Esophagus muscularis mucosa (tissue), 4 donors: ENCODE results near the gene LRRC27.

Experiments used
- CTCF ChIP-seq, 3 experiments: fragments of 200-600 bp in 2 of 3; fragments of 450-650 bp in 1 of 3; sonication (generic) in 2 of 3; IDR thresholded peaks; one replicate each; pipeline ENCODE4 v1.5.1; 2017 to 2019; ENCODE audit warnings: antibody characterized with exemption in 3 of 3, mild to moderate bottlenecking in 2 of 3, moderate library complexity in 1 of 3
- EP300 ChIP-seq: sonication (generic); formaldehyde crosslinking; IDR thresholded peaks from one replicate; pipeline ENCODE4 v1.6.1; 2017; ENCODE audit warnings: antibody characterized with exemption
- POLR2A ChIP-seq: fragments of 450-650 bp; IDR thresholded peaks from one replicate; pipeline ENCODE4 v1.6.1; 2017; ENCODE audit warnings: antibody characterized with exemption, moderate library complexity, mild to moderate bottlenecking, low read depth
- POLR2AphosphoS5 ChIP-seq, 2 donors: sonication (generic); formaldehyde crosslinking; IDR thresholded peaks; one replicate each; pipeline ENCODE4 v1.6.1; 2017; ENCODE audit warnings: antibody characterized with exemption in 2 of 2

GRCh38 chr10:132416566-132417256 is 84.7 kb downstream of the LRRC27 start:
- TF ChIP-seq CTCF (IDR thresholded peaks at IDR 0.05) (no peak), EP300 (no peak), POLR2AphosphoS5 (IDR thresholded peaks at IDR 0.05) (no peak), POLR2A (no peak)
